ENCODE data around the gene SYNJ1. TPM values are rescaled to one million over a fixed set of nuclear protein-coding genes. Genes with fewer than 3 reads are reported as not detected.
"Not testable (repeated sequence)": the region's sequence is repeated elsewhere in the genome, so short reads cannot be mapped to it uniquely, and the experiment has no call there.

Gene SYNJ1
- 4.3 TPM for polyA plus RNA-seq (2013, experiment 1 of 2; ENCODE audit: insufficient read length)
- polyA plus RNA-seq (2013, experiment 2 of 2; ENCODE audit: insufficient read length), result 5.6 TPM

- peak; percentile 94 for DNase-seq
Measured at GRCh38 chr21:32727687-32728455, at the start of gene SYNJ1. Gene SYNJ1, minus strand, starts transcription at chr21:32728013. Its CDS starts 1,118 bp downstream, at chr21:32726895.

- DNase-seq, result peak; percentile 9
Measured at GRCh38 chr21:32777269-32777668, 49.5 kb upstream of the SYNJ1 start.

GRCh38 chr21:32776743-32777142, 48.9 kb upstream of the SYNJ1 start:
- DNase-seq, result no peak

- DNase-seq, result not testable (repeated sequence)
Measured at GRCh38 chr21:32773048-32773344, 45.2 kb upstream of the SYNJ1 start.

- DNase-seq, result peak; percentile 38
Measured at GRCh38 chr21:32772281-32773047, 44.7 kb upstream of the SYNJ1 start.

- peak; percentile 62 for DNase-seq
Measured at GRCh38 chr21:32770871-32771523, 43.2 kb upstream of the SYNJ1 start.

- no peak for DNase-seq
Measured at GRCh38 chr21:32768530-32768929, 40.7 kb upstream of the SYNJ1 start.

- DNase-seq, result no peak
Measured at GRCh38 chr21:32765058-32765457, 37.2 kb upstream of the SYNJ1 start.

- DNase-seq, result no peak
Measured at GRCh38 chr21:32764186-32764585, 36.4 kb upstream of the SYNJ1 start.

GRCh38 chr21:32757804-32758203, 30.0 kb upstream of the SYNJ1 start:
- DNase-seq, result no peak

- DNase-seq, result no peak
Measured at GRCh38 chr21:32756096-32756495, 28.3 kb upstream of the SYNJ1 start.

- DNase-seq, result no peak
Measured at GRCh38 chr21:32753818-32754585, 26.2 kb upstream of the SYNJ1 start.

- no peak for DNase-seq
Measured at GRCh38 chr21:32750405-32750804, 22.6 kb upstream of the SYNJ1 start.

GRCh38 chr21:32749662-32750061, 21.8 kb upstream of the SYNJ1 start:
- no peak for DNase-seq

- DNase-seq, result no peak
Measured at GRCh38 chr21:32748529-32748928, 20.7 kb upstream of the SYNJ1 start.

- no peak for DNase-seq
Measured at GRCh38 chr21:32747396-32747795, 19.6 kb upstream of the SYNJ1 start.

GRCh38 chr21:32746711-32747110, 18.9 kb upstream of the SYNJ1 start:
- DNase-seq, result not testable (repeated sequence)

GRCh38 chr21:32742396-32742795, 14.6 kb upstream of the SYNJ1 start:
- DNase-seq, result no peak

- DNase-seq, result no peak
Measured at GRCh38 chr21:32741336-32741735, 13.5 kb upstream of the SYNJ1 start.

GRCh38 chr21:32739946-32740345, 12.1 kb upstream of the SYNJ1 start:
- no peak for DNase-seq

- DNase-seq, result not testable (repeated sequence)
Measured at GRCh38 chr21:32736083-32736482, 8.3 kb upstream of the SYNJ1 start.

GRCh38 chr21:32735524-32735923, 7.7 kb upstream of the SYNJ1 start:
- DNase-seq, result no peak

All from fibroblast of skin of back (primary cell).